KMS-11 (cell line): ENCODE data around the gene SULT6B1.

ENCODE experiments used
- H2AFZ ChIP-seq: fragments of 200-600 bp; sonication (generic); 2 replicates; pipeline ENCODE4 v1.6.1; 2016; ENCODE audit warnings: antibody characterized with exemption, mixed run types, low read depth
- H3K27ac ChIP-seq: fragments of 200-600 bp; sonication (generic); 2 replicates; pipeline ENCODE4 v1.6.1; 2016; ENCODE audit warnings: mild to moderate bottlenecking, mixed run types
- H3K27me3 ChIP-seq: fragments of 200-600 bp; sonication (generic); 2 replicates; pipeline ENCODE4 v1.6.1; 2017; ENCODE audit warnings: mild to moderate bottlenecking, low read depth, mixed run types, moderate library complexity; ENCODE audit not compliant: insufficient read depth
- H3K36me3 ChIP-seq: fragments of 200-600 bp; sonication (generic); 2 replicates; pipeline ENCODE4 v1.6.1; 2017; ENCODE audit warnings: mild to moderate bottlenecking, mixed run types; ENCODE audit not compliant: insufficient read depth
- H3K4me1 ChIP-seq: fragments of 200-600 bp; sonication (generic); 2 replicates; pipeline ENCODE4 v1.6.1; 2016; ENCODE audit warnings: mild to moderate bottlenecking, low read depth, mixed run types; ENCODE audit not compliant: poor library complexity, severe bottlenecking
- H3K4me2 ChIP-seq: fragments of 200-600 bp; sonication (generic); 2 replicates; pipeline ENCODE4 v1.7.0; 2016; ENCODE audit warnings: mild to moderate bottlenecking, mixed run types
- H3K4me3 ChIP-seq: fragments of 200-600 bp; sonication (generic); IDR thresholded peaks from 2 replicates; pipeline ENCODE4 v1.6.1; 2017; ENCODE audit warnings: low read depth, low read length, mixed read lengths; ENCODE audit not compliant: insufficient read depth
- H3K79me2 ChIP-seq: fragments of 200-600 bp; sonication (generic); 2 replicates; pipeline ENCODE4 v1.6.1; 2016; ENCODE audit warnings: low read depth, mixed run types; ENCODE audit not compliant: insufficient read depth
- H3K9ac ChIP-seq: fragments of 200-600 bp; sonication (generic); 2 replicates; pipeline ENCODE4 v1.6.1; 2016; ENCODE audit warnings: mild to moderate bottlenecking, mixed run types
- H4K20me1 ChIP-seq: fragments of 200-600 bp; sonication (generic); 2 replicates; pipeline ENCODE4 v1.6.1; 2016; ENCODE audit warnings: mild to moderate bottlenecking, mixed run types; ENCODE audit not compliant: insufficient read depth
- CTCF ChIP-seq: fragments of 200-600 bp; sonication (generic); conservative IDR thresholded peaks from 2 replicates; pipeline ENCODE4 v1.6.1; 2017; ENCODE audit warnings: low read depth, mild to moderate bottlenecking, antibody characterized with exemption, low read length, moderate library complexity, mixed read lengths

The SULT6B1 gene

GRCh38 chr2:37173741-37174140, 14.7 kb downstream of the SULT6B1 start:
- Histone ChIP-seq H4K20me1 (no peaks in the 10 kb centered on the region), H3K79me2 (no peaks in the 10 kb centered on the region), H3K36me3 (no peaks in the 10 kb centered on the region), H3K4me1 (no peaks in the 10 kb centered on the region), H3K9ac (no peak overlapping the region), H3K4me2 (no peak overlapping the region), H2AFZ (no peak overlapping the region), H3K27ac (no peak overlapping the region), H3K4me3 (no peak overlapping the region), H3K27me3 (no peaks in the 10 kb centered on the region)
- no peak for TF ChIP-seq CTCF

- Histone ChIP-seq H3K27me3 (no peaks in the 10 kb centered on the region), H4K20me1 (no peaks in the 10 kb centered on the region), H3K4me2 (no peak overlapping the region), H3K4me1 (peaks cover 4% of the 10 kb centered on the region), H3K36me3 (no peaks in the 10 kb centered on the region), H3K4me3 (no peak overlapping the region), H3K9ac (no peak overlapping the region), H2AFZ (no peak overlapping the region), H3K79me2 (no peaks in the 10 kb centered on the region), H3K27ac (no peak overlapping the region)
- no peak for TF ChIP-seq CTCF
Observed at GRCh38 chr2:37171624-37171950, 16.9 kb downstream of the SULT6B1 start.

DNA sequence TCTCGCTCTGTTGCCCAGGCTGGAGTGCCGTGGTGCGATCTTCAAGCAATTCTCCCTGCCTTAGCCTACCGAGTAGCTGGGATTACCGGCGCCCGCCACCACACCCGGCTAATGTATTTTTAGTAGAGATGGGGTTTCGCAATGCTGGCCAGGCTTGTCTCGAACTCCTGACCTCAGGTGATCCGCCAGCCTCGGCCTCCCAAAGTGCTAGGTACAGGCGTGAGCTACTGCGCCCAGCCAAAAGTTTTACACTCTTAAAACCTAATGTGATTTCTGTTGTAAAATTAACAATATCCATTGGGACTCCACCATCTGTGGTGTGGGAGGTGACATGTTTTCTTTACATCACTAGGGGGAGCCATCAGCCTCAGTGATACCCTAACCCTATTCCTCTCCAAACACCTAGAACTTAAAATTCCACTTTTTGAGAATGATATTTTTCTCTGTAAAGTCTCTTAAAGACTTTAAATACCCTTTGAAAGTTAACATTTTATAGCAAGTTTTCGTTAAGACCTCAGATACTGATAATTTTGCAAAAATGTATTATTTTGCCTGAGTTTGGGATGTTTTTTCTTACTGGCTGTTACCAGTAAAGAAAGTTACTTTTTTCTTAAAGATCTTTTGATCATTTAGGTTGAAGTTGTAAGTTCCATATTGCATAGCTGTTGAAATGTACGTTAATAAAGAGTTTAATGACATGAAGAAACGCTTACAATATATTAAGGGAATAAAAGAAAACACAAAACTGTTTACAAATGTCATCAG, 20.1 kb downstream of the SULT6B1 start:
- H2AFZ ChIP-seq, result peak overlapping the region; percentile 13; the same call in 1 of the 2 replicates
- H3K4me2 ChIP-seq, result no peak overlapping the region
- H3K4me1 ChIP-seq, result peaks cover 4% of the 10 kb centered on the region
- H3K36me3 ChIP-seq, result no peaks in the 10 kb centered on the region
- H3K27me3 ChIP-seq, result no peaks in the 10 kb centered on the region
- H3K79me2 ChIP-seq, result no peaks in the 10 kb centered on the region
- no peak overlapping the region for H3K9ac ChIP-seq
- H4K20me1 ChIP-seq, result no peaks in the 10 kb centered on the region
- H3K4me3 ChIP-seq, result no peak overlapping the region
- TF ChIP-seq CTCF, result peak; percentile 96
- no peak overlapping the region for H3K27ac ChIP-seq

DNA sequence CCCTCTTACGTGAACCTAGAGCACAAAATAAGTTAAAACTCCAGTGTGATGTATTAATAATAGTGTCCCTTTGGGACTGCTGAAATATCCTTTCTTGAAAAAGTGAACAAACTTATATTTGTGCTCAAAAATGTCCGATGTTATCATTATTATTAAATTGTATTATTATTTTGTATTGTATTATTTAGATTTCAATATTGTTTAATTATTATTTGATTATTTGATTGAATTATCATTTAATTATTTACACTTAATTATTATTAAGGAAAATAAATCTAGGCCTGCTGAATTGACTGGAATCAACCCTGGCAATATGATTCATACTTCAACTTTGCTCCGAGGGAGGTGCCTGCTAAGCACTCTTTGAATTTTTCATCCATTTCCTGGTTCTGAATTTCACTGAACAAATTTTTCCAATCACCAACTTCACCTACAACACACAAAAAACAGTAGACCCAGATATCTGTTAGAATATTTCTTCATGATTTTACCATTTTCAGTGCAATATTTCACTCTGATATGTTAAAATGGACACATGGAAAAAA, 20.8 kb downstream of the SULT6B1 start:
- H3K27me3 ChIP-seq, result no peaks in the 10 kb centered on the region
- no peaks in the 10 kb centered on the region for H3K79me2 ChIP-seq
- no peak overlapping the region for H3K9ac ChIP-seq
- peaks cover 4% of the 10 kb centered on the region for H3K4me1 ChIP-seq
- H3K27ac ChIP-seq, result no peak overlapping the region
- H2AFZ ChIP-seq, result peak overlapping the region; percentile 13; the same call in 1 of the 2 replicates
- H3K4me2 ChIP-seq, result no peak overlapping the region
- H3K36me3 ChIP-seq, result no peaks in the 10 kb centered on the region
- no peak overlapping the region for H3K4me3 ChIP-seq
- H4K20me1 ChIP-seq, result no peaks in the 10 kb centered on the region
- TF ChIP-seq CTCF, result no peak
